Left kidney (tissue), 8 donors: Measurements from ENCODE around the gene SLC9A9. TPM values are rescaled to one million over a fixed set of nuclear protein-coding genes. Genes with fewer than 3 reads are reported as not detected.
A peak's percentile ranks its signal among the peaks of the same experiment; 100 is the strongest.
"Not testable (repeated sequence)": the region's sequence is repeated elsewhere in the genome, so short reads cannot be mapped to it uniquely, and the experiment has no call there.

Experiments used
- DNase-seq: peaks from one replicate; pipeline ENCODE4 v3.0.0-alpha.2; 2013
- long read RNA-seq, 8 donors: transcript quantifications; one replicate each; lab custom pipeline, GENCODE V29; 2026
- polyA plus RNA-seq: library from polyadenylated mRNA; unstranded; fragments of 120-200 nt; gene quantifications from one replicate; pipeline ENCODE4 v1.2.1, GENCODE V29; 2013; ENCODE audit not compliant: insufficient read length

Gene SLC9A9
- polyA plus RNA-seq, result 5.9 TPM
- long read RNA-seq, donor 1, partial matches to known transcripts, result 0 of 2 reads
- long read RNA-seq, donor 1, other reads (novel, unspliced or antisense), result 0 of 2 reads
- long read RNA-seq, donor 2, result 0 reads
- long read RNA-seq, donor 3, partial matches to known transcripts, result 0 of 1 reads
- long read RNA-seq, donor 3, other reads (novel, unspliced or antisense), result 0 of 1 reads
- long read RNA-seq, donor 4, result 0 reads
- long read RNA-seq, donor 5, result 0 reads
- long read RNA-seq, donor 6, partial matches to known transcripts, result 0 of 1 reads
- long read RNA-seq, donor 6, other reads (novel, unspliced or antisense), result 0 of 1 reads
- long read RNA-seq, donor 7, partial matches to known transcripts, result 0 of 4 reads
- long read RNA-seq, donor 7, other reads (novel, unspliced or antisense), result 0 of 4 reads
- long read RNA-seq, donor 8, result 0 reads

GRCh38 chr3:143847787-143848631 lies at the start of gene SLC9A9:
Gene SLC9A9, minus strand, starts transcription at chr3:143848468. Its CDS starts 146 bp downstream, at chr3:143848322.
- peak; percentile 46 for DNase-seq

DNA sequence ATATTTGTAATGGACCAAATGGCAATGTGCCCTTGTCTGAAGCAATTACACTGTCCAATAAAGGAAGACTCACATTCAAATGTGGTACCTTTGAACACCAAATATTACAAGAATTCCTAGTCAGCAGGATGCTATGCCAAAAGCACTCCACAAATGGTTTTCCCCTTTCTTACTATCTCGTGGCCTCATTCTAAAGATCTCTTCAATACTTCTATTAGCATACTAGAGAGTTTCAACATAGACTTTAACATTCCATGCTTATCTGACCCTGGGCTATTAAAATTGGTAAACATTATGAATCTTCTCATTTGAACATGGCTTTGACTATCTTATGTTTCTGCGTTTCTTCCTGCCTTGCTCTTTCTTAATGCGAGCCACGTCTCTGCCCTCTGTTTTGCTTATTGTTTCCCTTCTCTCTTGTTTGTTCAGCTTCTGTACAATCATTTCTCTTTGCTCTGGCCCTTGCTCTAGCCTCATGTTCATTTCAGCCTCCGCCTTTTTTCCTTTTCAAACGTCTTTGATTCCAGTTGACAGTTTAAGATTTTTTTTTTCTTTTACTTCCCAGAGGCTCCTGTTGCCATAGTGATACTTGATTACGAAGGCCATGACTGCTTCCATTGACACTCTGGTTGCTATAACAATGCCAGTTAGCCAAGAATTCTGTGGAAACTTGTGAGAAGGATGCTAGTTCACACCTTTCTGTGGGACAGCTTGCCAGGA lies 49.5 kb upstream of the SLC9A9 start:
- no peak for DNase-seq

DNA sequence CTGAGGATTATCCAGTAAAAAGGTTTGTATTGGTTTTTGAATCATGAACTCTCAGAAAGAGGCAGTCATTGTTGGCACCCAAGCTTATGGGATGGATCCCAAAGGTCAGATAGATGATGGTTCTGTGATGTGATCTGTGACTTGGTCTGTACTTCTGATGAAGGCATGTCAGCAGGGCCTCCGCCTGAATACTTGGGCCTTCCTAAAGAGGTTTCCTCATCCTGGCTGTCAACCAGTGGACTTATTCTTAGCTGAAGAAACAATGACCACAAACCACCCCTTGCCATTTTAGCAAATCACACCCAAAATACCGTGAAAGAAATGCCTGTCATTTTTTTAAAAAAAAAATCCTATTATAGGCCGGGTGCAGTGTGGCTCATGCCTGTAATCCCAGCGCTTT lies 48.2 kb upstream of the SLC9A9 start:
- DNase-seq, result no peak

DNA sequence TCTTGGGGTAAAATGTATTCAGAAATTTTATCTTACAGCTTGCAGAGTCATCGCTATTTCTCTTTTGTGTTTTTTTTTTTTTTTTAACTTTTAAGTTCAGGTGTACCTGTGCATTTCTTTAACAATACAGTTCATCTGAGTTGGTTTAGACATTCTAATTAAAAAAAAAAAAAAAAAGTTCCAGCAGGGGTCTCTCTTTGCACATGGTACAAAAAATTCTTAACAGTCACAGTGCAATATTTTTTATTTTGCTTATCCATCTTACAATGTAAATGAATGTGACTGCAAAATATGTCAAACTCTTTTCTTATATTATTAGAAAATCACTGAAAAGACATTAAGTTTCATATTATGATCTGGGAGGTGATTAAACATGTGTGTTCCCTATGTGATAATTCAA lies 47.5 kb upstream of the SLC9A9 start:
- no peak for DNase-seq

GRCh38 chr3:143888846-143889245 lies 40.6 kb upstream of the SLC9A9 start:
- no peak for DNase-seq

DNA sequence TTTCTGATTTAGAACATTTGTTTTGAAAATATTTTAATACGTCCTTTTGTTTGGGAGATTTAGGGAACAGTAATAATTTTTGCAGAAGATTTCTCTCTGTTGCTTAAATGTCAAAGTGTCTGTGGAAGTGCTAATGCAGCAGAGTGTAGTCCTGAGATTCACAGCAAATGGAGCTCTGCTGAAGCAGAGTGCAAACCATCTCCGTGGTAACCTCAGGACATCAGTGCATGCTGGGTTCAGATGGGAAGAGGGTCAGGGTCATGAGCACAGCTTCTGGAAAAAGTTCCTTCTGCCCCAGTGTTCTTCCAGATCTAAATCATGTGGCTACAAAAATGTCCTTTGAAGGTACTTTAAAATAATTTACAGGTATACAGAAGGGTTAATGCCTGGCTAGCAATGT lies 39.9 kb upstream of the SLC9A9 start:
- no peak for DNase-seq

- no peak for DNase-seq
Measured at GRCh38 chr3:143885780-143886427, 37.6 kb upstream of the SLC9A9 start.

DNA sequence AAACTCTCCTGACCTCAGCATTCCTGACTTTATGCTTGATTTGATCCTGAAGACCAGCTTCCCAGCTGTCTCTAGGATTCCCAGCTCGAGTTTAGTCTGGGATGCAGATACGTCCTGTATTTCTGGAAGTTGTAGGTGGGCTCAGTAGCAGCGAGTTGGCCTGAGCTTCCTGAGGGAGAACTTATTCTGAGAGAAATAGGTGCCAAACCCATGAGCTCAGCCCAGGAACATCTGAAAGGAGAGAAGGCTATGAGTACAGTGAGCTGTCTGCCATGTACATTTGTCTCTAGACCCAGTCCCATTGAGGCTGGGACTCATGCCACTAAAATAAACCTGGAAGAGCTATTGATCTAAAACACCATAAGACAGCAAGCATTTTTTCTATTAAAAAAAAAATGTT lies 36.6 kb upstream of the SLC9A9 start:
- DNase-seq, result no peak

- DNase-seq, result no peak
Measured at GRCh38 chr3:143883151-143883550, 34.9 kb upstream of the SLC9A9 start.

- DNase-seq, result no peak
Measured at GRCh38 chr3:143881095-143881494, 32.8 kb upstream of the SLC9A9 start.

DNA sequence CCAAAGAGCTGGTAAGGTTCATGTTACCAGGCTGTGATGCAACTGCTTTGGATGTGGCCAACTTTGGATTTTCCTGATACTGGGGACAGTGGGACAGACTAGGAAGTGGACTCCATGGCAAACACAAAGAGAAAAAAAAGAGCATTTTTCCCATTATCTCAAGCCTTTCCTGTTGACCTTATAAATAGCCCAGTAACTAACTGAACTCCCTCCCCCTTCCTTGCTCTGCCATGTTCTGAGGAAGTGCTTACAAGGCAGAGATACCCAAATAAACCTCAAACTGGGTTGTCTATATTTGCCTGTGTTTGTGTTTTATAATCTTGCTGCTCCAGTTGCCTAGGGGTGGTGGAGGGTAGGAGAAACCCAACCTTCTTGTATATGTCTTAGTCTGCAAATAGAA lies 27.3 kb upstream of the SLC9A9 start:
- DNase-seq, result no peak

DNA sequence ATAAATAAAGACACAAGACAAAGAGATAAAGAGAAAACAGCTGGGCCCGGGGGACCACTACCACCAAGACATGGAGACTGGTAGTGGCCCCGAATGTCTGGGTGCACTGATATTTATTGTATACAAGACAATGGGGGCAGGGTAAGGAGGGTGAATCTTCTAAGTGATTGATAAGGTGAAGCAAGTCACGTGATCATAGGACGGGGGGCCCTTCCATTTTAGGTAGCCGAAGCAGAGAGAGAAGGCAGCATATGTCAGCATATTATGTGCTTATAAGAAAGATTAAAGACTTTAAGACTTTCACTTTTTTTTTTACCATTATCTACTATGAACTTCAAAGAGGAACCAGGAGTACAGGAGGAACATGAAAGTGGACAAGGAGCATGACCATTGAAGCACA lies 25.3 kb upstream of the SLC9A9 start:
- not testable (repeated sequence) for DNase-seq

GRCh38 chr3:143865302-143865701 lies 17.0 kb upstream of the SLC9A9 start:
- no peak for DNase-seq

DNA sequence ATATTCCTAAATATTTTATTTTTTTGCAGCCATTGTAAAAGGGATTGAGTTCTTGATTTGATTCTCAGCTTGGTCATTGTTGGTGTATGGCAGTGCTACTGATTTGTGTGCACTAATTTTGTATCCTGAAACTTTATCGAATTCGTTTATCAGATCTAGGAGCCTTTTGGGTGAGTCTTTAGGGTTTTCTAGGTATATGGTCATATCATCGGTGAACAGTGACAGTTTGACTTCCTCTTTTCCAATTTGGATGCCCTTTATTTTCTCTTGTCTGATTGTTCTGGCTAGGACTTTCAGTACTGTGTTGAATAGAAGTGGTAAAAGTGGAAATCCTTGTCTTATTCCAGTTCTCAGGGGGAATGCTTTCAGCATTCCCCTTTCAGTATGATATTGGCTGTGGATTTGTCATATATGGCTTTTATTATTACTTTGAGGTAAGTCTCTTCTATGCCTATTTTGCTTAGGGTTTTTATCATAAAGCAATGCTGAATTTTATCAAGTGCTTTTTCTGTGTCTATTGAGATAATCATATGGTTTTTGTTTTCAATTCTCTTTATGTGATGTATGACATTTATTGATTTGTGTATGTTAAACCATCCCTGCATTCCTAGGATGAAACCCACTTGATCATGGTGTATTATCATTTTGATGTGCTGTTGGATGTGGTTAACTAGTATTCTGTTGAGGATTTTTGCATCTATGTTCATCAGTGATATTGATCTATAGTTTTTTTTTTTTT lies 11.4 kb upstream of the SLC9A9 start:
- no peak for DNase-seq

- DNase-seq, result no peak
Measured at GRCh38 chr3:143856252-143856970, 8.1 kb upstream of the SLC9A9 start.

- DNase-seq, result no peak
Measured at GRCh38 chr3:143855183-143855582, 6.9 kb upstream of the SLC9A9 start.

GRCh38 chr3:143851331-143852017 lies 3.2 kb upstream of the SLC9A9 start:
- DNase-seq, result no peak

DNA sequence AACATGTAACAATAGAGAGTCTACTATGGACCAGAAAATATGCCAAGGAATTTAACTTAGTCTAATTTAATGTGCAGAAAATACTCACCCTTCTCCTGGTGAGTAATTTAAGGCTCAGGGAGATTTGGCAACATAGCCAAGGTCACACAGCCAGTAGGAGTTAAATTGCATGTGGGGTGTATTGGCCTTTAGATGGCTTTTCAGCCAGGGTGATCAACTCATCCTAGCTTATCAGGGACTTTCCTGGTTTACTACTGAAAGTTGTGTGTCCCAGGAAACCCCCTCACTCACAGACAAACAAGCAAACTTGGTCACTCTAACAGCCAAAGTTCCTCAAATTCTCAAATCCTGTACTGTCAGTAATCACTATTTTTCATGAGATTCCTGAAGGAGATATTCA lies 2.6 kb upstream of the SLC9A9 start:
- no peak for DNase-seq

GRCh38 chr3:143849854-143850549 lies 1.7 kb upstream of the SLC9A9 start:
- DNase-seq, result no peak
